HUDEP-2 (cell line): ENCODE measurements around the gene LRRC75A.
"Not testable (repeated sequence)": the region's sequence is repeated elsewhere in the genome, so short reads cannot be mapped to it uniquely, and the experiment has no call there.

Source experiments
- DNase-seq, 76 experiments: peaks; one replicate each; lab custom pipeline; 2025; ENCODE audit not compliant: unreplicated experiment in 76 of 76; lab: John Stamatoyannopoulos, UW

Gene LRRC75A, protein sequence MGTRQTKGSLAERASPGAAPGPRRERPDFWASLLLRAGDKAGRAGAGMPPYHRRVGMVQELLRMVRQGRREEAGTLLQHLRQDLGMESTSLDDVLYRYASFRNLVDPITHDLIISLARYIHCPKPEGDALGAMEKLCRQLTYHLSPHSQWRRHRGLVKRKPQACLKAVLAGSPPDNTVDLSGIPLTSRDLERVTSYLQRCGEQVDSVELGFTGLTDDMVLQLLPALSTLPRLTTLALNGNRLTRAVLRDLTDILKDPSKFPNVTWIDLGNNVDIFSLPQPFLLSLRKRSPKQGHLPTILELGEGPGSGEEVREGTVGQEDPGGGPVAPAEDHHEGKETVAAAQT

DNA sequence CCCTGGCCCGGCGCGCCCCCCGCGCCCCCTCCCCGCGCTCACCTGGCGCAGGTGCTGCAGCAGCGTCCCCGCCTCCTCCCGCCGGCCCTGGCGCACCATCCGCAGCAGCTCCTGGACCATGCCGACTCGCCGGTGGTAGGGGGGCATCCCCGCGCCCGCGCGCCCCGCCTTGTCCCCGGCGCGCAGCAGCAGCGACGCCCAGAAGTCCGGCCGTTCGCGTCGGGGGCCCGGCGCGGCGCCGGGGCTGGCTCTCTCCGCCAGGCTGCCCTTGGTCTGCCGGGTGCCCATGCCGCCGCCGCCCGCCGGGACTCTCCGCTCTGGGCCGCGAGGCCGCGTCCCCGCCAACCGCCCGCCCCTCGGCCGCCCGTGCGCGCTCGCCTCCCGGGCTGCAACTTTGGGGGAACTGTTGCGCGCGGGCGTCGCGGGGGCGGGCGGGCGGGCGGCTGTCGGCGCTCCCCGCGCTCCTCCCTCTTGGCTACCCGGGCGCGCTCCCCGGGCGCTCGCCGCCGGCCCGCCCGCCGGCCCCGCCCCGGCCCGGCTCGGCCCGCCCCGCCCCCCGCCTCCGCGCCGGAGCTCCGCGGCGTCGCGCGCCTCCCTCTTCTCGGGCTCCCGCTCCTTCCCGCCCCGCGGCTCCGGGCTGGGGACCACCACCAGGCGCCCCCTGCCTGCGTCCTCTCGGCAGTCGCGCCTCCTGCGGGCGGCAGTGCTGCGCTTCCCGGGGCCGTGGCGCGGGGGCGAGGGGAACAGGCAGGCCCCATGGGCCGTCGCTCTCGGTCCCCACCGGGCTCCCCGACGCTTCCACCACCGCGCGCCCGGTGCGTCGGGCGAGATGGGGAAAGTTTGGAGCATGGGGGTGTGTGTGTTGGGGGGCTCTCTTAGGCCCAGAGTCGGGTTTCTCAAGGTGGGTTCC is at the start of gene LRRC75A:
Gene LRRC75A (minus strand): TSS at position 491 of the 910 bp plus-strand sequence. CDS start 203 bp downstream, at position 288.
- DNase-seq: peak in 47 of 76 experiments; percentile 3 to 63 (median 31)

DNA sequence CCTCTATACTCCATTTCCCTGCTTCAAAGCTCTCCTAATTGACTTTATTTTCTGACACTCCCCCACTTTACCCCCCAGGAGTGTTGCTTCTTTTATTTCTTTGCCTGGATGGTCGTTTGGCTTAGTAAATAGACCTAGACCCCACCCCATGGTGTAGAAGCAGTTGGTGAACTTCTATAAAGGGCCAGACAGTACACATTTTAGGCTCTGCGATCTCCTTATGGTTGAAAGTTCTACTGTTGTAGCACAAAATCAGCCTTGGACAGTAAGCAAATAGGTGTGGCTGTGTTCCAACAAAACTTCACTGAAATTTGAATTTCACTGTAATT is 45.1 kb upstream of the LRRC75A start:
- DNase-seq: no peak

DNA sequence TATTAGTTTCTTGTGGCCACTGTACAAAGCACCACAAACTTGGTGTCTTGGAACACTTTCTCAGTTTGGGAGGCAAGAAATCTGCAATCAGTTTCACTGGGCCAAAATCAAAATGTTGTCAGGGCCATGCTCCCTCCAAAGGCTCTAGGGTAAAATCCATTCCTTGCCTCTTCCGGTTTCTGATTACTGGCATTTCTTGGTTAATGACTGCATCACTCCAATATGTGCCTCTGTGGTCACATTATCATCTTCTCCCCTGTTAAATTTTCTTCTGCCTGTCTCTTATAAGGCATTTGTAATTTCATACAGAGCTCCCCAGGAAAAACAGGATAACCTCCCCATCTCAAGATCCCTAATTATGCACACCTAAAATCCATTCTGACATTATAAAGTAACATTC is 42.2 kb upstream of the LRRC75A start:
- DNase-seq: no peak

DNA sequence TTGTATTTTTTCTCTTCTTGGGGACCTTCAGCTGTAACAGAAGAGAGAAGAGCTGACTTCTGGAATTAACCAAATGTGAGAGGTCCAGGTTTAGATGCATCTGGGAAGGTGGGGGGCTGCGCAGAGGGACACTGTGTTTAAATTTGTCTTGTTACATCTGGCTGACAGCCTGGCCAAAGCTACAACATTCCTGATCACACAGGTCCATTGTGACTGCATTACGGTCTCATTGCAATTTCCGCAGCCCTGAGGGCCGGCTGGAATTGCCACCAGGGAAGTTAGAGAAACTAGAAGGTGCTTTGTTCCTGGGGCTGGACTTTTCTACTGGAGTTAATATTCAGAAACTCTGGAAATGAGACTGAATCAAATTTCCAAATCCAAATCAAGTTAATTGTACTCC is 37.9 kb upstream of the LRRC75A start:
- DNase-seq: no peak

DNA sequence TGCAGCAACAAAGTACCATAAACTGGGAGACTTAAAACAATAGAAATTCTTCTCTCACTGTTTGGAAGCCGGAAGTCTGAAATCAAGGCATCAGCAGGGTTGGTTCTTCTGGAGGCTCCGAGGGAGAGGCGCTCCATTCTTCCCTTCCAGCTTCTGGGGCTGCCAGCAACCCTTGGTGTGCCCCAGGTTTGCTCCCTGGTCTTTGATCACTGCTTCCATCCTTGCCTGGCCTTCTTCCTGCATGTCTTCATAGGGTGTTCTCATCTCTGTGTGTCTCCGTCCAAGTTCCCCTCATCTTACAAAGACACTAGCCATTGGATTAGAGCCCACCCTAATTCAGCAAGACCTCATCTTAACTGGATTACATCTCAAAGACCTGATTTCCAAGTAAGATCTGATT is 35.3 kb upstream of the LRRC75A start:
- no peak for DNase-seq

DNA sequence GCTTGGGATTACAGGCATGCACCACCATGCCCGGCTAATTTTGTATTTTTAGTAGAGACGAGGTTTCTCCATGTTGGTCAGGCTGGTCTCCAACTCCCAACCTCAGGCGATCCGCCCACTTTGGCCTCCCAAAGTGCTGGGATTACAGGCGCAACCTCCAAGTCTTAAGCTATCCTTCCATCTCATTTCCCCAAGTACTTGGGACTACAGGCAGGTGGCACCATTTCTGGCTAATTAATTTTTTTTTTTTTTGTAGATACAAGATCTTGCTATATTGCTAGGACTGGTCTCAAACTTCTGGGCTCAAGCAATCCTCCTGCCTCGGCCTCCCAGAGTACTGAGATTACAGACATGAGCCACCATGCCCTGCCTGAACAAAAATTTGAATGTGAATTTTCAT is 33.6 kb upstream of the LRRC75A start:
- not testable (repeated sequence) for DNase-seq

DNA sequence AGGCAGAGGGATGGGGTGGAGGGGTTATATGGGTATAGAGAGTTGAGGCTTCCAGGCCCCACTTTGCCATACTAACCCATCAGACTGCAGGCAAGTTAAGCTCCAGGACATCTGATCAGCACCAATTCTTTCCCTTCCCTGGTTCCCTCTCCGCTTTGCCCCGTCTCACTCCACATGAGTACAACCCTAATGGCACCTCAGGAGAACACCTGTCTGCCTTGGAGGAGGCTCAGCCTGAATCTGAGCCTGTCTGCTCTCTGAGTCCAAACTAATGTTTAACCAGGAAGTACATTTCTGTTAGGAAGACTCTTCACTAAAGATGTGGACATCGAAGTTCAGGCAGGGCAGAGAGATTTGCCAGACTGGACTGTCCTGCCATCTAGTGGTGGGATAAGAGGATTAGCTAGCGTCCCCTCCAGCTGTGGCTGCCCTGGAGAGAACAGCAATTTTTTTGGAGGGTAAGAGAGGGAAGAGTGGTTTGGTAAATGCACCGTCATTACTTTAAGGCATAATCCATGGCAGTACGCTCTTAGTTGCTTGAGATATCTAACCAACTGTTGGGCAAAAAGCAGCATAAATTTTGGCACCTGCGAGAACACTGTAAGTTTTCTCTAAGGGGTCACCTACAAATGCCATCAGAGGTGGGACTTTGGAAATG is 29.2 kb upstream of the LRRC75A start:
- DNase-seq: peak in 70 of 76 experiments; percentile 3 to 87 (median 55)

DNA sequence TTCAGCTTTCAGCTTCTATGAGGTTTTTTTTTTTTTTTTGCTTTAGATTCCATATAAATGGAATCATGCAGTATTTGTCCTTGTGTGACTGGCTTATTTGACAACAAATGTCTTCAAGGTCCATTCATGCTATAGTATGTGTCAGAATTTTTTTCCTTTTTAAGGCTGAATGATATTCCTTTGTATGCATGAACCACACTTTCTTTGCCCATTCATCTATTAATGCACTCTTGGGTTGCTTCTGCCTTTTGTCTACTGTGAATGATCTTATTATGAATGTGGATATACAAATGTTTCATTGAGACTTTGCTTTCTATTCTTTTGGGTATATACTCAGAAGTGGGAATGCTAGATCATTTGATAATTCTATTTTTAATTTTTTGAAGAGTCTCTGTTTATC is 27.0 kb upstream of the LRRC75A start:
- no peak for DNase-seq

DNA sequence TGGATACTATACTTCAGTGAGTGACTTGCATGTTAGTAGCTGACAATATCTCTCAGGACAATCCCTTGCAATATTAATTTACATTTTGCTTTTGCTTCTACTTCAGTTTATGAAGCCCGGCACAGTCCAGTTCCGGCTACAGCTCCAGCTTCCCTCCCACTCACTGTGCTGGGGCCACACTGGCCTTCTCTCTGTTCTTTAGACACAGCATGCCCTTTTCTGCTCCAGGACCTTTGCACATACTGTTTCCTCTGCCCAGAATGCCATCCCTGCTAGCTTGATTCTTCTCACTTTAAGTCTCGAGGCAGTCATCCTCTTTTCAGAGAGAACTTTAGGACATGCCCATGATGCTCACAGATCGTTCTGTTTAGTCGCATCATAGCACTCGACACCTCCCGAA is 25.5 kb upstream of the LRRC75A start:
- no peak for DNase-seq

DNA sequence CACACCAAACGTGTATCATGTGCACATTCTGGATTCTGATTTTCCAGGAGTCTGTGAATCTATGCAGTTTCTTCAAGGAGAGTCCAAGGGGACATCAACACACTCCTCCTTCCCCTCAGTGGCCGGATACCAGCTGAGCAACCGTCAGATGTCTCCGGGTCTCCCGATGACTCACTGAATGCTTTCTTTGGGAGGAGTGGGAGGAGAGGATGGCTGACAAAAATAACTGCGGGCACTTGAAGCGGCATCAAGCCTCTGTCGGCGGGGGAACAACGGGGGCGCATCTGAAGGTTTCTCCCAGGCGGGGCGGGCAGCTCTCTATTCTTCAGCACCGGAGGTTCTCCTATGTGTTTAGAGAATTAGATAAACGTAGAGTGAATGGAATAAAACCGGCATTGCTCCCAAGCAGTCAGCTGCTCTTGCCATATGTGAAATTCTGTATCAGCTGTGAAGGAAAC is 24.6 kb upstream of the LRRC75A start:
- DNase-seq: no peak

DNA sequence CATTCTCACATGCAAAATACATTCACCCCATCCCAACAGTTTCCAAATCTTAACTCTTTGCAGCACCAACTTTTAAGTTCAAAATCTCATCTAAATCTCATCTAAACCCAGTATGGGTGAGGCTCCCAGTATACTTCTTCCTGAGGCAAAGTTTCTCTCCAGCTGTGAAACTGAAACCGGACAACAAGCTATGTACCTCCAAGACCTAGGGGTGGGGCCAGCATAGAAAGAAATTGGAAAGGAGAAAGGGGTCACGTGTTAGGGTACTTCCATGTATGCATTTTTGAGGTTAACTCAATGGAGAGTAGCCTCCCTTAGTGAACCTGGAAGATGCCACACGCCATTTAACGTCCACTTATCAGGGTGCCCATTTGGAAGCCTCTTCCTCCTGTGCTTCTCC is 23.9 kb upstream of the LRRC75A start:
- DNase-seq: no peak

DNA sequence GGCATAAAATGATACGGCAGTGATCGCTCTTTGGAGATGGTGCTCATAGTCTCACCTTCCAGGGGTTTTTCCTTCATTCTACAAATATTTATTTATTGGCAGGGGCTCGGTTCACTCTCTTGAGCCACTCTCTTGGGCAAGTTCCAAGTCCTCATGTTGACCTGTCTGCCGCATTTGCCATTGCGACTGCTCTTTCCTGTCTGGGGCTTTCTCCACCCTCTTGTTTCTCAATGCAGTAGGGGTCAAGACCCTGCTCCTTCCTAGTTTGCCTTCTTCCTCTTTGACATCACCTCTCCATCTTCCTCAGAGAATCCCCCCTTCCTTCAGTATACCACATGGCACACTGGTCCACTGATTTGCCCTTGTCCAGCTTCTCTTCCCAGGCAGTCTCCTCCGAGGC is 21.9 kb upstream of the LRRC75A start:
- no peak for DNase-seq

DNA sequence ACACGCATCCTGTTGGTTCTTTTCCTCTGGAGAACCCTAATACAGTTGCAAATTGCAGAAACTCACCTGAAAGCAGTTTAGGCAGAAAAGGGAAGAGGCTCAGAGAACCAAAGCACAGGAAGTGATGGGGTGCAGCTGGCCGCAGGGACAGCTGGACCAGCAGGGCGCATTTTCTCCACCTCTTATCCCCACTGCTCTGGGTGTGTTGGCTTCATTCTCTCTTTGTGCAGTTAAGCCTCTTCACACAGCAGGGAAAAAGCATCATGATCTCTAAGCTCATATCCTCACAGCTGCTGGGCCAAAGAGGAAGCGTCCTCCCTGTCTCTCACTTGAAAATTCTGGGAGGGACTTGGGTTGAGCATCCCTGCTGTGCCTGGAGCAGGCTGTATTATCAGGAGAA is 20.0 kb upstream of the LRRC75A start:
- DNase-seq: no peak

DNA sequence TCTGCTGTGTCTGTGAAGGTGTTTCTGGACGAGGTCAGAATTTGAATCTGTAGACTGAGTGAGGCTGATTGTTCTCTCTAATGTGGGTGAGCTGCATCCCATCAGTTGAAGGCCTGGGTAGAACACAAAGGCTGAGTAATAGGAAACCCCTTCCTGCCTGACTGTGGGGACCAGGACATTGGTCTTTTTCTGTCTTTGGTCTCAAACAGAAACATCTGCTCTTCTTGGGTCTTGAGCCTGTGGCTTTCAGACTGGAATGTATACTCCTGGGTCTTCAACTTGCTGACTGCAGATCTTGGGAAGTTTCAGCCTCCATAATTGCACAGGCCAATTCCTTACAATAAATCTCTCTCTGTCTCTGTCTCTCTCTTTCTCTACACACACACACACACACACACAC is 19.6 kb upstream of the LRRC75A start:
- no peak for DNase-seq

DNA sequence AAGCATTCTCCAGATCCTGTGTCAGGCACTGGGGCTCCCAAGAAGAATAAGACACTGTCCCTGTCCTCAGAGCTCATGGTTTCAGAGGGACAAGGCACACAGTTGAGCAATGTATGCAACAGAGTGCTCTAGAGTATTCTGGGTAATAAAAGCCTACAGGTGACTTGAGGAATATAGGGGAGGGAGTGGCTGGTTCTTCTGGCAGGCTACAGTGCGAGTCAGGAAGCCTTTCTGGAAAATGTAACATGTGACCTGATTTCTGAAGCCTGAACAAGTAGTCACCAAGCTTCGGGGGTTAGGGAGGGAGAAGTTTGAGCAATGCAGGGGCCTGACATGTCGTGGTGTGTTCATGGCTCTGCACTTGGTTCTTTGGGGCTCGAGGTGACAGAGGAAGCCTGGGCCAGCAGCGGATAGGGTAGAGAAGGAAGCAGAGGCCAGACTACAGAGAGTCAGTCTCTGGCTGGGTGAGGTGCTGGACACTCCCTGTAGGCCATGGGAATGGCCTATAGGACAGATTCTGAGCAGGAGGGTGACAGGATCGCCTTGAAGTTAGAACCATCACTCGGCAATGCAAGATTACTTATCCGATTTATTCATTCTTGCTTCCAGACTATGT is 16.0 kb upstream of the LRRC75A start:
- no peak for DNase-seq

DNA sequence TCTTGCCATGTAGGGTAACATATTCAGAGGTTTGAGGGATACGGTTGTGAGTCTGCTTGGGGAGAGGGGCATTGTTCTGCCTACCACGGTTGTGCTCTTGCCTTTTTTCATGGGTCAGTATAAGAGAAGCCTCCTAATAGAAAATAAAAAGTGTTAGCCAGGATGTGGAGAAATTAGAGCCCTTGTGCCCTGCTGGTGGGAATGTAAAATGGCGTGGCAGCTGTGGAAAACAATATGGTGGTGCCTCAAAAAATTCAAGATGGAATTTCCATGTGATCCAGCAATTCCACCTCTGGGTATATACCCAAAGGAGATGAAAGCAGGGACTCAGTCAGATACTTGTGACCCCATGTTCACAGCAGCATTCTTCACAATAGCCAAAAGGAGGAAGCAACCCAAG is 14.2 kb upstream of the LRRC75A start:
- no peak for DNase-seq

DNA sequence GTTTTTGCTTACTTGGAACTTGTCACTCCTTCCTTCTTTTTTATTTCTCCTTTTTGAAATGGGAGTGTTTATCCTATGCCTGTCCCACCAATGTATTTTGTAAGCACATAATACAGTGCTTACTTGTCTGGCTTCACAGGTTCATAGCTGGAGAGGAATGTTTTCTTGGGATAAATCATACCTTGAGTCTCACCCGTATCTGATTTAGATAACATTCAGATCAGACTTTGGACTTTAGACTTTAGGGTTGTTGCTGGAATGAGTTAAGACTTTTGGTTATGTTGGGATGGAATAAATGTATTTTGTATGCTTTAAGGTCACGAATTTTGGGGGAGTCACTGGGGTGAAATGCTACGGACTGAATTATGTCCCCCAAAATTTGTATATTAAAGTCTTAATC is 13.0 kb upstream of the LRRC75A start:
- DNase-seq: no peak

DNA sequence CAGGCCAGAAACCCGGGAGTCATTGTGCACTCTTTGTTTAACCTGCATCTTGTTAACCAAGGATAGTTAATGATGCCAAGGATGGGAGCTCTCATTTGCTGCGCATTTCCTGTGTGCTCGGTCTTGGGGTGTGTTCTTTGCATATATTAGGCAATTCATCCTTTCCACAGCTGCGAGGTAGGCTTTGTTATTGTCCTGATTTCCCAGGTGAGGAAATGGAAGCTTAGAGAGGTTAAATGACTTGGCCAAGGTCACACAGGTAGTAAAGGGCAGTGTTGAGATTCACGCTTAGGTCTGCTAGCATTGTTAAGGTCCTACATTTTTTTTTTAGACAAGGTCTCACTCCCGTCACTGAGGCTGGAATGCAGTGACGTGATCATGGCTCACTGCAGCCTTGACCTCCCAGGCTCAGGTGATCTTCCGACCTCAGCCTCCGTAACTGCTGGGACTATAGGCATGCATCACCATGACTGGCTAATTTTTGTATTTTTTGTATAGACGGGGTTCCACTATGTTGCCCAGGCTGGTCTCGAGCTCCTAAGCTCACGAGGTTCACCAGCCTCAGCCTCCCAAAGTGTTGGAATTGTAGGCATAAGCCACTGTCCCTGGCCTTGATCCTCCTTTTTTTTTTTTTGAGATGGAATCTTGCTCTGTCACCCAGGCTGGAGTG is 5.0 kb upstream of the LRRC75A start:
- DNase-seq: no peak

DNA sequence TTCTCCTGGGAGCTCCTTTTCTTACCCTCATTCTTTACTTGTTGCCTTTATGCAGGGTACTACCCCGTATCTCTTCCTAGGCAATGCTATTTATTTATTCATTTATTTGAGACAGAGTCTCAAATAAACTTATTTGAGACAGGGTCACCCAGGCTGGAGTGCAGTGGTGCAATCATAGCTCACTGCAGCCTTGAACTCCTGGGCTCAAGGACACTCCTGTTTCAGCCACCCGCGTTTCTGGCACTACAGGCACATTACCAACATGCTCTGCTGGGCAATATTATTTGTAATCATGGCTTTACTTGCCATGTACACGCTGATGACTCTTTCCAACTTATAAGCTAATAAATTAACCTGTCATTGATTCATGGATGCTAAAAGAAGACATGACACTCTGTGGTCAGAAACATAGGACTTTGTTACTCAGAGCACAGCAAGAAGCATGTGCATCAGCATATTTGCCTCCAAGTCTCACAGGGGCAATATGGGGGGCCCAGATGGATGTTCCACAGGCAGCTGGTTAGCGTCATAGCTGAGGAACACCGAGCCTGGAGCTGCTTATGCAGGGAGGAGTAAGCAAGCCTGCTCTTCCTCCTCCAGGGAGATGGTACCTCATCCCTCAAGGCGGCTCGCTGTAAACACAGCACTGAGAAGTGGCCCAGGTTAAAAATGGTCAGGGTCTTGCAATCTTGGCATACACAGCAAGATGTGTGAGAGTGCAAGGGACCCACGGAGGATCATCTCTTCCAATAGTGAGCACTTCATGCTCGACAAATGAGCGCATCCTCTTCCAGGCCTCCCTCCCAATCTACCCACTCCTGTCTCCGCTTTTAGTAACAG is 4.2 kb upstream of the LRRC75A start:
- no peak for DNase-seq

DNA sequence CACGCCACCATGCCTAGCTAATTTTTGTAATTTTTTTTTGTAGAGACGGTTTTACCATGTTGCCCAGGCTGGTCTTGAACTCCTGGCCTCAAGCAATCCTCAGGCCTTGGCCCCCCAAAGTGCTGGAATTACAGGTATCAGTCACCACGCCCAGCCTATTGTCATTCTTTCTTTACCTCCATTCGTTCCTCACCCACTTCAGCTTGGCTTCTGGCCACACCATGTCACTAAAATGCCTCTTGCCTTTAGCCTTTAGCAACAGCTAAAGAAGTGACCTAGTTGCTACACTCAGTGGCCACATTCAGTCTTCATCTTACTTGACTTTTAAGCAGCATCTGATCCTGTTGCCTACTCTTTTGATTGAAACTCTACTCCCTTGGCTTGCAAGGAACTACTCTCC is 3.6 kb upstream of the LRRC75A start:
- no peak for DNase-seq
